CMK (cell line): ENCODE results near the gene PLXNB3.
"Not testable (repeated sequence)": the region's sequence is repeated elsewhere in the genome, so short reads cannot be mapped to it uniquely, and the experiment has no call there.

Experiments
- DNase-seq: peaks from one replicate; pipeline ENCODE4 v3.0.0-alpha.2; 2010; ENCODE audit warnings: low read depth

PLXNB3 gene

GRCh38 chrX:153816831-153817690 is 53.0 kb downstream of the PLXNB3 start:
- no peak for DNase-seq

DNA sequence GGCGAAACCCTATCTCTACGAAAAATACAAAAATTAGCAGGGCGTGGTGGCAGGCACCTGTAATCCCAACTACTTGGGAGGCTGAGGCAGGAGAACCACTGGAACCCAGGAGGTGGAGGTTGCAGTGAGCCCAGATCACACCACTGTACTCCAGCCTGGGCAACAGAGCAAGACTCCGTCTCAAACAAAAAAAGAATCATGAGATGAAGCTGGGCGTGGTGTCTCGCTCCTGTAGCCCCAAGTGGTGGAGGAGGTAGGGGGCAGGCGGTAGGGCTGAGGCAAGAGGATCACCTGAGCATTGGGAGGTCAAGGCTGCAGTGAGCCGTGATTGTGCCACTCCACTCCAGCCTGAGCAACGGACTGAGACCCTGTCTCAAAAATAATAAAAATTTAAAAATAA is 54.0 kb downstream of the PLXNB3 start:
- DNase-seq = not testable (repeated sequence)

DNA sequence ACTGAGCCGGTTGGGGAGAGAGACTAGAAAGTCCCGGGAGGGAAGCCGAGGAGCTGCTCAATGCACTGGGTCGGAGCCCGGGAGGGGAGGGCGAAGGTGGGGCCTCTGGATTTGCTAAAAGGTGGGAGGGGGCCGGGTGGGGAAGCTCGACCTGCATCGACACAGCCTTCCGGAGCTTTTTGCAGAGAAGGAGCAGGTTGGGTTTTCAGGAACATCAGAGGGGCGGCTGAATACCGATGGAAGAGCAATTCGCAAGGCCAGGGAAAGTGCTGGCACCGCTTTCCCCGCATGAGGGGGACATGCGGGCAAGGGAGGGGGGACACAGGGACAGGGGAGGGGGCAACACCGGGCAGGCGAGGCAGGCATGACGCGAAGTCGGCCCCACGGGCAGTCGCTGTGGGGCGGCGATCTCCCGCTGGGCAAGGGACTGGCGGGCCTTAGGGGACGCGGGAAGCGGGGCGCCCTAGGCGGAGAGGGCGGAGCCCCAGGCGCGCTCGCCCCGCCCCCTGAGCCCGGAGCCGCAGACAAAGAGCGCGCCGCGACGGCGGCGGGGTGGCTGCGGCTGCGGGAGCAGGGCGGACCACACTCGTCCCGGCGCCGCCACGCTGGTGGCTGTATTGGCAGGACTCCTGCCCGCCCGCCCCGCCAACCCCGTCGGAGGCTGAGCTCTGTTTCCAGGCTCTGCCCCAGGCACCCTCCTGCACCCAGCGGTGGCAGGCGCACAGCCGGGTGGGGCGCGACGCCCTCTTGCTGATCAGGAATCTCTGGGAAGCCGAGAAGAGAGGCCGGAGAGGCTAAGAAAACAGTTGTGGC is 54.7 kb downstream of the PLXNB3 start:
- no peak for DNase-seq

- DNase-seq = no peak
These were observed 55.5 kb downstream of the PLXNB3 start for GRCh38 chrX:153819384-153820040.

DNA sequence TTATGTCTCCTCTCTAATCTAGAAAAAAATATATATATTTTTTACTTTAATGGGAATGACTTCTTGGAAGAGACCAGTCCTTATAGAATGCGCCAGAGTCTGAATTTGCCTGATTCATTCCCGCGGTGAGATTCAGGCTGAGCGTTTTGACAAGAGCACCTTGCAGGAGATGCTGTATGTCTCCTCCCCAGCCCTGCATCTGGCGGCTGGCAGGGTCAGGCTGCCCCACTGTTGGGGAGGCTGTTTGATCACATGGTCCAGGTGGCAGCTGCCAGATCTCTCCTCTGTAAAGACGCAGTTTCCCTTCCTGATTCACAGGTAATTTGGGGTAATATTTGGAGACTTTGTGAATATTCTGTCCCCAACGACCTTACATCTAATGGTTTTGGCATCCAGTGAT is 56.6 kb downstream of the PLXNB3 start:
- no peak for DNase-seq

DNA sequence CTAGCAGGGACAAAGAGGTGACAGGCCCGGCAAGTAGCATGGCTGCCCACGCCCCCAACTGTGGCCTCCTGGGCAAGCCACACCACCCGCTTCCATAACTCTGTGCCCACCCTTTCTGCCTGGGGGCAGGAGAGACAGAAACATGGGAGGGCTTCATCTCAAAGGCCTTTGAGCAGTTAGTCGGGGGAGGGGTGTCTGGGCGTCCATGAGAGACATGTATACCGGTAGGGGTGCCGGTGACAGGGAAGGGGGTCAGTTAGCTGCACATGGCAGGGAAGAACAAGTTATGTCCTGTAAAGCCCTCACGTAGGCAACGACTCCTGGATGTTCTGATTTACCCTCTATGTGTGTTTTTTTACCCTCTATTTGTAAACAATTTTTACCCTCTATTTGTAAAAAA is 57.0 kb downstream of the PLXNB3 start:
- no peak for DNase-seq

DNA sequence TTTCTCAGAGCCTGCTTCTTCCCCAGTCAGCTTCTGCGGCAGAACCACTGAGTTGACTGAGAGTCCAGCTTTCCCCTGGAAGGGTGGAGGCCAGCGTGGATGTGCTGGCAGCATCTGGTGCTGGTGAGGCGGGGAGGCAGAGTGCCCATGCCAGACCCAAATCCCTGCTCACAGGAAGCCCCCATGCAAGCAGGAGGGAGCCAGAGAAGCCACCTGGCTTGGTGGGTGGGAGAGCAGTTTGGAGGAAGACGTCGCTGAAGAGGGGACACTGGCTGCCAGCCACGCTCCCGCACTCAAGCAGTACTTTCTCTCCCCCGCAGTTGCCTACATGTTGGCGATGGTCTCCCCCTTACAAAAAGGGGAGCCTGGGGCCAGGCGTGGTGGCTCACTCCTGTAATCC is 60.3 kb downstream of the PLXNB3 start:
- no peak for DNase-seq

DNA sequence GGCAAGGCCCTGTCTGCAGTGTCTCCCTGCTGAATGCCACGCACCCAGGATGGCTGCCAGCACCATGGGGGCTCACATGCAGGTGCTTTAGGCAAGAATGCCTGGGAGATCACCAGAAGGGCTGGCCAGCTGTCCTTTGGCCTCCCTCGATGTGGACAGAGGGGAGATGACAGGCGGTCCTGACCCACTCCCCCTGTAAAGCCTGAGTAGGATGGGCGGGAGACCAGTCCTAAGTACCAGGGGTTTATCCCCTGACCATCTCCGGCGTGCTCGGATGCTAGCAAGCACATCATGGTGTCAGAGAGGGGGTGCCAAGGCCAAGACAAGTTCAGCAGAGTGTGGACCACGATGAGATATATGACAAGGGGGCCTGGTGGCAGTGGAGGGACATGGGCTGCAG is 61.0 kb downstream of the PLXNB3 start:
- no peak for DNase-seq
